HG03064 (cell line): ENCODE results near the gene MBP.
"Not testable (repeated sequence)": the region's sequence is repeated elsewhere in the genome, so short reads cannot be mapped to it uniquely, and the experiment has no call there.

Source experiments
- ATAC-seq: cut with Tn5 transposase; IDR thresholded peaks from one replicate; pipeline ENCODE4 v1.9.1; 2021; ENCODE audit warnings: low read depth; ENCODE audit not compliant: unreplicated experiment

The MBP gene

DNA sequence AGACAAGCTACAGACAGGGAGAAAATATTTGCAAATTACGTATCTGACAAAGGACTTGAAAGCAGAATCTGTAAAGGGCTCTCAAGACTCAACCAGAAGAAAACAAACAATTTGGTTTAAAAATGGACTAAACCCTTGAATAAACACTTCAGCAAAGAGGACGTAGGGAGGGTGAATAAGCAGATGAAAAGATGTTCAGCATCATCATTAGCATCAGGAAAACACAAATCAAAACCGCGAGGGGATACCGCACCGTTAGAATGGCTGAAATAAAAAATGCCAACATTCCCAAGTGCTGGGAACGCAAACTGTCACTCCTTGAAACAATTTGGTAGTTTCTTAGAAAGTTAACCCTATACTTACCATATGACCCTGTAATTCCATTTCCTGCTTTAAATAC is 136.7 kb downstream of the MBP start:
- no peak for ATAC-seq

DNA sequence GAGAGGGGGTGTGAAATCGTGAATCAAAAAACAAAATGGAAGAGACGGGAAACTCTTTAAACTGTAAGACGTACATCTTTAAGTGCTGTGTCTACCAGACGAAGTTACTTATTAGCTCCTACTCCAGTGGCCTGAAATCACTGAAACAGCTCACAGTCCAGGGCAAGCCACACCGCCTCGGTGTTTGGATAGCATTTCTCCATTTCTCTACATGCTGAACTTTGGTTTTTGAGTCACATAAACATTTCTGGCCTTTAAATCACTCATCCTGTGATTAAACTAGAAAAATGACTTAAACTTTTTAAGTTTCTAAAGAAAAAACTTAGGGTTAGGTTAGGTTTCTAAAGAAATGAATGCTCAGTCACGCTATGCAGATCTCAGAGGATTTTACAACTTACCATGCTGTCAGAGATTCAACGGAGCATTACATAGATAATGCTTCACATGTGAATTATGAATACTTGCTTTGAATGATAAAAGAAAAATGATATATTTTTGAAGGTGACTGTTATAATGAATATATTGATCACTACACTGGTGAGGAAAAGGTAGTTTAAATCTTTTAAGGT is 138.4 kb downstream of the MBP start:
- no peak for ATAC-seq

DNA sequence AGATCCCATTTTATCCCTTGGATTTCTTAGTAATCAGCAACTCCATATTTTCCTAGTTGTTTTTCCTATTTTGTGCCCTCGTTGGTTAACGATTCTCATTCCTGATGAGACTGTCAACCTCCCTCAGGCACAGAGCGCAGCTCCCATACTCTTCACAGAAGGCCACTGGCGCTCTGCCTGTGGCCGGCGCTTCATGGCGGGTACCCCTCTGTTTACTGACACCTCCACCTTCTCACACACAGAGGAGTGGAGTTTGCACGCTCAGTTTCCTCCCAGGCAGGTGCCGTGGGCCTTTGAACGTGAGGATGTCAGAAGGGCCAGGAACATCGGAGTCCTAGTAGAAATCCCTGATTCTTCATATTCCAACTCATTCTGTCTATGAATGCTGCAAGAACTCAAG is 139.0 kb downstream of the MBP start:
- no peak for ATAC-seq

DNA sequence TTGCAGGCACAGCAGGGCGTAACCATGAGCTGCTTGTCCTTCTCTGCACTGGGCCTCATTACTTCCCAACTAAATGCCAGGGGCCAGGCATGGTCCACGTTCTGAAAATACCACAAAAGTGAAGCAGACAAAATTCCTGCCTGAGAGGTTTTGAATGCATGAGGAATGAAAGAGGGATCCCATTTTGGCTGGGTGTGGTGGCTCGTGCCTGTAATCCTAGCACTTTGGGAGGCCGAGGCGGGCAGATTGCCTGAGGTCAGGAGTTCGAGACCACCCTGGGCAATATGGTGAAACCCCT is 139.5 kb downstream of the MBP start:
- ATAC-seq, result no peak

DNA sequence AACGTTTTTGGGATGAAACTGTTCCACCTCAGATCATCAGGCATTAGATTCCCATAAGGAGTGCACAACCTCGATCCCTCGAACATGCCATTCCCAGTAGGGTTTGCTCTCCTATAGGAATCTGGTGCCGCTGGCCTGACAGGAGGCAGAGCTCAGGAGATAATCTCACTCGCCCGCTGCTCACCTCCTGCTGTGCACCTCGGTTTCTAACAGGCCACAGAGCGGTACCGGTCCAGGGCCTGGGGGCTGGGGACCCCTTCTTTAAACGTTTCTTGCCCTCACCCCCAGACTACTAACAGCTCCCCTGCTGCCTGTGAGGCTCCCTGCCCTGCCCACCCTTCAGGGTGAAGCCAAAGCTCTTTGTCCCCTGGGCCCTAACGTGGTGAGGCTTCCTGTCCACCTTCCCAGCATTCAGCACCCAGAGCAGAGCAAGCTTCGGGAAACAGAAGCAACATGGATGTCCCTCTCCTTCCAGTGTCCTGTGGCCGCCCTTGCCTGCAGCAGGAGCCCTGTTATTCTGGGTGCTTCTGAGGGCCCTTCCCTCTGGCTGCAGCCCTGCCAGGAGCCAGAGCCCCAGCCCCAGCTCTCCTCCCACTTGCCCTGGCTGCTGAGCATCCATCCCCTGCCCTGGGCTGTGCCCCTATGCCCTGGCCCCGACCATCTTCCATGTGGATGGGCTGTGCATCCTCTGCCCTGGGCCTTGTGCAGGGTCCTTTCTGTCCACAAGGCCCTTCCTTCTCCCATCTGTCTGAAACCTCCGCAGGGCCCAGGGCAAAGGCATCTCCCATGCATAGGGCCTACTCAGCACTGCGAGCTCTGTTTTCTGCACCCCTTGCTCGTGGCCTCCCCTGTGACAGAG is 140.1 kb downstream of the MBP start:
- no peak for ATAC-seq

DNA sequence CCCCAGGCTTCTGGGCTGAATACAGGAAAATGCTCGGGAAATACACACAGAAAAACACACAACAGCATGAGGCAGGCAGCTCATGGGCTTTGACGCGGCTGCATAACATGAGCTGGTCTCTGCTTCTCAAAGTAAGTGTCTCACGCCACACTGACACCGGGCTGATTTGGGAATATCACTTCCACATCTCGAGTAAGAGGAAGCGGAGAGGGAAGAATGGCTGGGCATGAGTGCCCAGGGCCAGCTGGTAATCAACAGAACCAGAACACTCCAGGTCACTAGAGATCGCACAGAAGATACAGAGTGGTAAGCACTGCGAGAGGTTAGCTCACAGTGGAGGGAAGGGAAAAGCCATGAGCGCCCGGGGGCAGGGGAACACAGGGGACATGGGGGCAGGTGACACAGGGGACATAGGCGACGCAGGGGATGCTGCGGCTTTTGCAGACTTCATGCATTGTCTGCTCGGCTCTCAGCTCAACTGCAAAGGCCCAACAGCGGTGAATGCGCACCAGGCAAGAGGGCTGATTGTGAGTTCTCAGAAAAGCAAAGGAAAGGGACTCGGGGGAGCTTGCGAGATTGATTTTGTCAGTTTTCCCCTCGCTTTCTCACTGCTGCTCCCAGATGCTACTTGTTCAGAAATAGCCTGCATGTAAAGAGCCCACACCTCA is 141.4 kb downstream of the MBP start:
- no peak for ATAC-seq

DNA sequence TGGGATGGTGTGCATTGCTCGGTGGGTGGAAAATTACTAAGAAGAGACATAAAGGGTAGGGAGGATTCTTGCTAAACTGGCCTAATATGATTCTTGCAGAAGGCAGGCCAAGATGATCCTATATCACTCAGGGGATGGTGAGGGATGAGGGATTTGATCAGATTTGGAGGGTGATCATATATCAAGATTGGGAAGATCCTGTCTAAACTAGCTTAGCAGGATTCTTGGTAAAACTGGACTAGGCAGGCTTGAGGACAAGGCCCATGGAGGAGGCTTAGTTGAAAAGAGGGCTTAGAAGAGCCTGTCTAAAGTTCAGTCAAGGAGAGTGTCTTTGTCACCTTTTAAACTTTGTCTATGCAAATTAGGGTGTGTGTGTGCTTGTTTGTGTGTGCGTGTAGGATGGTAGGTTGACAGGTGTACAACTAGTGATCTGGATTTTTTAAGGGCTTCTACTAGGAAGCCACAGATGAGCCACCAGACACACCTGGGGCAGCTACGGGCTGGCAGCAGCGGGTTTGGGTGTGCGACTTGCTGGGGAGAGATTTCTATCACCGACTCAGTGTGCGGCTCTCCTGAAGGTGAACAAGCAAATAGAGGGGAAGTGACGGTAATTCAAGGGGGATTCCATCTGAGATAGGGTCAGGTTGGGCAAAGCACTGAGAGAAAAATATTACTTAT is 142.1 kb downstream of the MBP start:
- ATAC-seq, result not testable (repeated sequence)

DNA sequence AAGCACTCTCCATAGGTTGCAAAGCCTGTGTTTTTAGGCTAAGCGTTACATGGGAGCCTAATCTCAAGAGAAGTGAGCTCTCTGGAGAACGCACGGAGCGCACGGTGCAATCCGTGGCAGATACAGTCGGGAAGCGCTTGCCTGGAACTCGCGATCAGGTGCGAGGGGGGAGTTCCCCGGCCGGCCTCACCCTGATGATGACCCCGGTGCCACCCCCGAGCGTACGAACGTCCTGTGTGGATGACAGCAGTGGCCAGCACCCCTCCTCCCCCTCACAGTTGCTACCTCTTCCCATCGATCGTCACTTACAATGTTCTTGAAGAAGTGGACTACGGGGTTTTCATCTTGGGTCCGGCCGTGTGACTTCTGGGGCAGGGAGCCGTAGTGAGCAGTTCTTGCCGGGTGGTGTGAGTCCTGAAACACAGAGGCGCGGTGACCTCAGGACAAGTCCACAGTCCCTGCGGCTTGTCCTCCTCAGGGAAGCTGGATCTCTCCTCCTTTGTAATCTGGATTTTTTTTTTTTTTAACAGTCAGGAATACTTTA is 142.9 kb downstream of the MBP start:
- ATAC-seq, result no peak

DNA sequence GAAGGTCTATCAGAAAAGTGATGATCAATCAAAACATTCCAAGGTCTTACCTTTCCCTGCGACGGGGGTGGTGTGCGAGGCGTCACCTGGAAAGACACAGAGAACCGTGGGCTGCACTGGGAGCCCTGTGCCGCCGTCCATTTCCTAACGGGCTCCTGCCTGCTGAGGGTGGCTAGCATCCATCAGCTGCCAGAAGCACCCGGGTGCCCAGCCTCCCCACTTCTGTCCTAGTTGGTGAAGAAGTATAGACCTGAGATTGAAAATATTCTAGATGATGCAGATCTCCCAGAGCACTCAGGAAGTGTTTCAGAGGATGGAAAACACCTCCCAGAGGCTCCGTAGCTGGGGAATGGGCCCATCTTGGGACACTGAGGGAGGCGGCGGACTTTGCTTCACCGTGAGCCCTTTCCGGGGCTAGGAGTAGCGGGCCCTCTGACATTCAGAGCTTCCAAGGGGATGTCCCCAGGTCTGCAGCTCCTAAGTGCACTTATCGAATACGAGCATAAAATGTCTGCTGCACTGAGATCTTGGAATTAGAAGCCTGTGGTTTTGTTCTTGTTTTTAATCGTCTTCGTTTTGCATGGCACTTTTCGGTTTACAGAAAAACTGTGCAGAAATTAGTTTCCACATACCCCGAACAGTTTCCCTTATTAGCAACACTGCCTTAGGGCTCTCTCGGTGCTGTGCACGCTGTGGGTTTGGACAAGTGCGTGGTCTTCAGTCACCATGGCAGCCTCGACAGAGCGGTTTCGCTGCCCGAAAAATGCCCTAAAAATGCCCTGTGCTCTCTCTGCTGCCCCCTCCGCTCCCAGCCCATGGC is 143.5 kb downstream of the MBP start:
- ATAC-seq, result no peak

DNA sequence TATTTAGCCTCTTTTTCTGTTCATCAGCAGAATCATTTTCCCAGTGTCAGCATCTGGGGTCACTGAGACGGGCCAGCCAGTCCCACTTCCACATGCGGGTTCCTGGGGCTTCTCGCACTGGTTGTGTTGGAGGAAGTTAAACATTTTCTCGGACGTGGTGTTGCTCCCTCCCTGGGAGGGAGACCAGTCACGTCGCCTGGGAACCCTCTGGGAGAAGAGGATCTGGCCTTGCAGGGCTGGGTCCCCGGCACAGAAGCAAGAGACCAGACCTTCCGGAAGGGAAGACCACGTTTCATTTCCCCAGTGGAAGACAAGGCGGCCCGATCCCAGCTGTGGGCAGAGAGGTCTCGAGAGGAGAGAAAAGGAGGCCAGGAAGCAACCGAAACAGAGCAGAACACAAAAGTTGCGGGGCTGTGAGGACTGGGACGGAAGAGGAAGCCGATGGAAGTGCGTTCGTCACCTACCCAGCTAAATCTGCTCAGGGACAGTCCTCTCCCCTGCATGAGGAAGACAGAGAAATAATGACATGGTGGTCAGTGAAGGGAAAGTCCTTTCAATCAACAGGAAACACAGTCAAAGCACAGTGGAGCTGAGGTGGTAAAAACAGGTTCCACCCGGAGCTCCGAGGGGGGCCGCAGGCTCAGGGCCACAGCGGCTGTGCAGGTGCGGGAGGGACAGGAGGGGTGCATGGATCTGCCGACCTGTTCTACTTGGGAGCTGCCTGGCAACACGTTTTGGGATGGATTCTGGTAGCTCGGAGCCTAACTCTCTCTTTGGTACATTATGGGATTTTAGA is 144.4 kb downstream of the MBP start:
- no peak for ATAC-seq

DNA sequence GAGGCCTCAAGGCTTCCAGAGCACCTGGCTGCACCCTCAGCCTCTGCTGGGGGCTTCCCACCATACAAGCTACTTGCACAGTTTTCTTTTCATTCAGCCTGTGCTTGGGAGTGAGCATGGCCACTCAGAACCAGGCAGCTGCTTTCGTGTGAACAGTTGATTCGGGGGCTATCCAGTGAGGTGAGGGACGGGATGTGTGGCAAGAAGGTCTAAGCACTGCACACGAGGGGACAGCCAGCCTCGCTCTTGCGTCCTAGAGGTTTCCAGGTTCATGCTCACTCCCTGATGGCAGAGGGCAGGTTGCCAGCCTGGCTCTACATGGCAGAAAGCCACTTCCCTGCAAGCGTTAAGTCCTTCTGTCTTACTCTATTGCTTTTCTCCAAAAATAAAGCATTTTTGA is 146.2 kb downstream of the MBP start:
- ATAC-seq, result no peak

DNA sequence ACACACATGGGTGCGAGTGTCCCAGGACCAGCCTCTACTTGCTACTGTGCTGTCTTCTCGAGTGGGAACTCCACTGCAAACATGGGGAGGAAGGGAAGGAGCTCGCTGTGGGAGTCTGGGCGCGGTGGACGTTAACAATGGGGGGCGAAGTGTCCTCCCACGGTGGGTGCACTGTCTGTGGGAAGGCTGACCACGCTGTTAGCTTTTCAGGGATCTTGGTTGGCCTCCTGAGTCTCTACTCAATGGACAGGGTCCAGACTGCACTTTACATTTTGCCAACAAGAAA is 146.7 kb downstream of the MBP start:
- no peak for ATAC-seq

DNA sequence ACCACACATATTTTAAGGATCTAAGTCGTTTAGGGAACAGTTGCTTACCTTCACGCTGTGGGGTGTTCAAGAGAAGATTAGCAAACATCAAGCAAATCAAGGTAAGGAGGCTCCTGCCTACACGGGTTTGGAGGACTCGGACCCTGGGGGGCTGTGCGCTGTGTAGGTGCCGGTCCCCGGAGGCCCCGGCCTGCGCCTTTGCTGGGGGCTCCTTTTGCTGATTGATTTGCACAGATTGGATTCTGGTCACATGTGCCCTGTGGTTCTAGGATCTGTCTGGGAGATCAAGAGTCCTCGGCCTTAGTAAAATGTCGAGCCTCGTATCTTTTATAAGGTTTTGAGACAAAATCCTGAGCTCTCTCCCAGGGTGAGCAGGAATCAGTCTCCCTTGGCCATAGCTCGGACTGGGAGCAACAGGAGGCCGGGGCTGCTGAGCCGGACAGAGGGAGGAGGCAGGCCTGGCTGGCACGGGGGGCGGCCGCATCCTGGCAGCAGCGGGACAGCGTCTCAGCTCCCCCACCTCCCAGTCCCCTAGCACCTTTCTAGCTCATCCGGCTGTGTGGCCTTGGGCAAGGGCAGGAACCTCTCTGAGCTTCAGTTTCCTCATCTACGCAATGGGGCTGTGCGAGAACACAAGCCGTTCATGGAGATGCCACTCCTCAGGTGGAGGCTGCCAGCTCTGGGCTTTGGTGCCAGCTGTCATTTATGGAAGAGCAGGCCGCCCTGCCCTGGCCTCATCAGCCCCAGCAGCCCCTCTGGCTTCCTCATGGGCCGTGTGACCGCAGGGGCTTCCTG is 147.2 kb downstream of the MBP start:
- ATAC-seq, result no peak

DNA sequence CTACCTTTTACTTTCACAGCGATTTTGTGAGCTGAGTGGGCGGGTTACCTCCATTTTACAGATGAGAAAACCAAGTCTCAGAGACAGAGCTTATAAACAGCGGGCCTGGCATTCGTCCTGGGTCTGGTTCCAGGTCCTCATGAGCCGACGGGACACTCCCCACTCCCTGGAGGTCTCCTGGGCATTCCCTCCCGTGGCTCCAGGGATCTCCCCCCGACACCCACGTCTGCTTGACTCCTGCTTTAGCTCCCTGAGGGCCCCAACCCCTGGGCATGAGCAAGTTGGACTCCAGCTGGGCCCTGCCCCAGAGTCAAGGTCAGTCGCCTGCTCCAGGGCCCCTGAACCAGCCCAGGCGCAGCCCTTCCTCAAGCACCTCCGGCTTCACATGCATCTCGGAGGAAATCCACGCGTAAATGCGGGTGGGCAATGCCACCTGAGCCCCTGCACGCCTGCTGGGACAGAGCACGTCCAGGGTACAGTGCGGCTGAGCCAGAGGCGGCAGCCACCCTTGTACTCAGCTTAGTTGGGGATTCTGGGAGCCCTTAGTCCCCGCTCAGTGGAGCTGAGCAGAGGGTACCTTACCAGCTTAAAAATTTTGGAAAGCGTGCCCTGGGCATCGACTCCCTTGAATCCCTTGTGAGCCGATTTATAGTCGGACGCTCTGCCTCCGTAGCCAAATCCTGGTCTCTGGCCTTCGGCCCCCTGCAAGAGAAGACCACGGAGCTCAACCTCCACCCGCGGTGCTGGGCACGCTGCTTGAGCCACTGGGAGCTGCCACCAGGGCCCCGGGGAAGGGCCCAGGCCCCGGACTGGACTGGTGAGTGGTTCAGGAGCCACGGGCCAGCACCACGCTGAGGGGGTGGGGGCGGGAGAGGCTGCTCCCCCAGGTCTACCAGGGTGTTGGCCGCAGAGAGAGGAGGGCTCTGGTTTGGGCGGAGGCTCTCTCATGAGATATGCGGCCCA is 148.1 kb downstream of the MBP start:
- no peak for ATAC-seq

DNA sequence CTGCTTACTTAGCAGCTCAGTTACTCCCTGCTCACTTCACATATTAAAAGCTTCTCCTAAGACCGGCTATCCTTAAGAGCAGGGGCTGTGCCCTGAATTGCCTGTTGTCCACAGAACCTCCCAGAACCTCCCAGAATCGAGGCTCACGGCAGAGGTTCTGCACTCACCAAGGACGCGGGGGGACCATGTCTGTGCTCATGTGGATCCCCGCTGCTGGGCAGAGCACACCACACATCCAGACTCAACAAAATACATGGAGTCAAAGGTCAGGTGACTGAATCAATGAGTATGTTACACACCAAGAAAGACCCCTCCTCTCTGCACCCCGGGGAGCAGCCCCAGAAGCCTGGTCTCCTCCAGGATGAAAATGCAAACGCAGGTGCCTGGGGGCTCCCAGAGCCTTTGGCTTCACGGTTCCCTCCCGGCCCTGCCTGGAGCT is 149.0 kb downstream of the MBP start:
- no peak for ATAC-seq

DNA sequence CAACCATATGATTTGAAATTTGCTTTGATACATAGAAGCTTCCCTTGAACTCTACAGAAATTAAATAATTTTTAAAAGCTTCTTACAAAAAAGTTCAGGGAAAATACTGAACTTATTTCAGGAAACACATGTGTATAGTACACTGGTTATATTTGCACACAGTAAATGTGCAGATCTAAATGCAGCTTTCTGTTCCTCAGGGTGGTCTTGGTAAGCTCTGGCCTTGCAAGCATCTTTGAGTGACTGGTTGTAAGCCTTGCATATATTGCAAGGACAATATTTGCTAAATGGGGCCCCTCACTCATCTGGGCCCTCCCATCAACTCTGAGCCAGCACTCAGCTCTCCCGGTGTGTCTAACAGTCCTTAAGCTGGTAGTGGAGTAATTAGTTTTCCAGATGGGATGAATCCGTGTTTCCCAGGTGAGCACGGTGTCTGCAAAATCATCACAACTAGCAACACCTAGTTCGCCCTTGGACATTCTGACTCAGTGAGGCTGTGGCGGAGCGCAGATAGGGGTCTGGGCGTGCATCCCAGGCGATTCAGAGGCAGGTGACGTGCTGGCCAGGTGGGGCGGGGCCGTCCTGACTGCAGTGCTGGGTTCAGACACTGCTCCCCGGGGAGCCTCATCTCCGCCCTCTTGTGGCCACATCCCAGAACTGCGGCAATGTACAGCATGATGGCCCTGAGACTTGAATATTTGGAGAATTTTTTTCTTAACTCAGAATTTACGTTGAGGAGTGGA is 149.6 kb downstream of the MBP start:
- peak; percentile 64 for ATAC-seq

DNA sequence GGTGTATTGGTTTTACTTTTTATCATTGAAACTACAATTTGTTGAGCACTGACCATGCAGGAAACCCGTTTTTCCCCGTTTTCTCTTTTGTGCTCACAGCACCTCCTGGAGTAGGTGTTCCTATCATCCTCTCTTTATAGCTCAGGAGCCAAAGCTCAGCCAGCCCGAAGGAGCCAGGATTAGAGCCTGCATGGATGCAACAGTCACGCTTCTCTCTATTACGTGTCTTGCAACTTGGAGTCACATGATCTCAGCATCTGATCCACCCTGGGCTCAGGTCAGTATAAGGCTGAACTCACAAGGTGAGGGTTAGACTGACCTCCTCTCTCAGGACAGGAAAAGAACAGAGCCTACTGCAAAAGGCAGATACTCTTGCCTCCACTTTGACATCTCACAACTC is 150.5 kb downstream of the MBP start:
- ATAC-seq, result no peak
